Mesenteric fat pad (tissue), 1 donor: ENCODE measurements around the gene KRTAP10-9. TPM values are rescaled to one million over a fixed set of nuclear protein-coding genes. Genes with fewer than 3 reads are reported as not detected.
A peak's percentile ranks its signal among the peaks of the same experiment; 100 is the strongest.
"Not testable (repeated sequence)": the region's sequence is repeated elsewhere in the genome, so short reads cannot be mapped to it uniquely, and the experiment has no call there.

Experiments
- DNase-seq: peaks from one replicate; pipeline ENCODE4 v3.0.0-alpha.2; 2020; ENCODE audit warnings: low spot score
- total RNA-seq: library from RNA; stranded (reverse); fragmentation: NEBNext Ultra II Directional; extraction: Animal tissue kit (Norgen Biotek cat#: 25700); gene quantifications from one replicate; pipeline ENCODE4 v1.2.1, GENCODE V29; 2021
- donor health status: DM: yes; HTN: yes; CAD: no.

KRTAP10-9 gene
- total RNA-seq, 1 donor from 2014 or later, result not detected

DNA sequence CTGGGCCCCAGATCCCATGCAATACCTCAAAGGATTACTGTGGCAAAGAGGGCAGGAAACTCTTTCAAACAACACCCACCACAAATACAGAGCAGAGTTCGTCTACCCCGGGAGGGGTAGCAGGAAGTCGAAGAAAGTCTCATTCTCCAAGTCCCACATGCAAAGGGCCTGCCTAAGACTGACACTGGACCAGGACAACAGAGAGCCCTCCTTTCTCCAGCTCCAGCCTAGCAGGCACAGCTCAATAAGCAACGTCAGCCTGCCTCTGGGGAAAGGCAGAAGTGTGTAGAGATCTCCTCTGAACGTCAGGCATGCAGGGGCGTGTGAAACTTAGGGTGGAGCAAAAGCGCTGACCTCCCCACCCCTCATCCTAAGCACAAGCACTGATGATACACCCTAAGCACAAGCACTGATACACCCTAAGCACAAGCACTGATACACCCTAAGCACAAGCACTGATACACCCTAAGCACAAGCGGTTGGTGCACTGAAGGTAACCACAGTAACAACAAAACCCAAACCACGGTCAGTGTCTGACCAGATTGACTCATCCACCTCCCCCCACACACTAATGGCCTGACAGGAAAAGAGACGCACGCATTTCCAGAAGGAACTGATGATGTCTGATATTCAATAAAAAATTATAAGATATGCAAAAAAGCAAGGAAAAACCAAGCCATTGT, 32.2 kb downstream of the KRTAP10-9 start:
- DNase-seq, result no peak

DNA sequence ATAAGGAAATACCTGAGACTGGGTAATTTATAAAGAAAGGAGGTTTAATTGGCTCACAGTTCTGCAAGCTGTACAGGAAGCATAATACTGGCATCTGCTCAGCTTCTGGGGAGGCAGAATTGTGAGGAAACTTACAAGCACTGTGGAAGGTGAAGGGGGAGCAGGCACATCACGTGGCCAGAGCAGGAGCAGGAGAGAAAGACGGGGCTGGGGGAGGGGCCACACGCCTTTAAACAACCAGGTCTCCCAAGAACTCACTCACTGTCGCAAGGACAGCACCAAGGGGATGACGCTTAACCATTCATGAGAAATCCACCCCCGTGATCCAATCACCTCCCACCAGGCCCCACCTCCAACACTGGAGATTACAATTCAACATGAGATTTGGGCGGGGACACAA, 34.7 kb downstream of the KRTAP10-9 start:
- DNase-seq, result not testable (repeated sequence)

DNA sequence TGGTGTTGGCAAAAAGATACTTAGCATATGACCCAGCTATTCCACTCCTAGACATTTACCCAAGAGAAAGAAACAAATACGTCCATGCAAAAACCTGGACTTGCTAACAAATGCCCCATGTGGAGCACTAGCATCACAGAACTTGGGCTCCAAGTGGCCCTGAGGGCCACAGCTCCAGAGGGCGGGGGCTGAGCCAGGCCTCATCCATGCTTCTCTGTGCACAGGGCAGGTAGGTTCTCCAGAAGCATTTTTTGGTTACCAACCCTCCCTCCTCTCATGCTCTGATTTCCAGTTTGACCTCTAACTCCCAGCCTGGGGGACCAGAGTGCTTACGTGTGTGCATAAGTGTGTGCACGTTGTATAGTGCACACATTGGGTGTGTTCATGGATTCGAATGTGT, 37.8 kb downstream of the KRTAP10-9 start:
- no peak for DNase-seq

- no peak for DNase-seq
Measured at GRCh38 chr21:44666401-44667320, 39.8 kb downstream of the KRTAP10-9 start, which contains the start of gene KRTAP12-2. TSS of gene KRTAP12-2 (minus strand) at chr21:44666927. CDS start at chr21:44666886, 41 bp downstream.

GRCh38 chr21:44667612-44668011, 40.7 kb downstream of the KRTAP10-9 start:
- DNase-seq, result no peak

DNA sequence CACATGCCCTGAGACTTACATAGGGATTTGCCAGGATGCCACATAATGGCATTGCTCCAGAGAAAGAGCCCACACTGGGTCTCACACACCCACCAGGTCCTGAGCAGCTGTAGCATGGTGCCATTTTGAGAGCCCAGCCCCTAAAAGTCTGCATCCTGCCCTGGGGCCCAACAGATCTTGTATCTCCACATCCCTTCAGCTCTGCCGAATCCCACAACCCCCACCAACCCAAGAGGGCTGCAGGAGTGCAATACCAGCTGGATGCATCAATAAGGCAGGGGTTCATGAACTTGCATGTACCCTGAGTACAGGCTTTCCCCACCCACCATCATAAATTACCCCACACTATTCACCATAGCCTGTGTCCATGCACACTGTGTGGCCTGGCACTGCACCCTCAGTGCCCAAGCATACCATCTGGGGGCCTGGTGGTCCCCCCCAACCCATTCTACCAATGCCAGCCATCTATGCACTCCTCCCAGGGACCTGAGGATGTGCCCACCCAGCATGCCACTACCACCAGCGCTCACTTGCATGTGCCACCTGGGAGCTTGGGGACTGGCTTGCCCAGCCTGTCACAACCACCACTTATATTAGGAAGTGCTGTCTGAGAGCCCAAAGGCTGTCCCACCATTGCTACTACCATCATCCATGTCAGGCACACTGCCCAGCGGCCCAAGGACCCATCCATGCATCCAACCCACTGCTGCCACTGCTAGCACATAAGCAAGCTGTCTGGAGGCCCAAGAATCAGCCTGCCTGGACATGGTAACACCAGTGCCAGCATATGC, 43.9 kb downstream of the KRTAP10-9 start:
- DNase-seq, result no peak

GRCh38 chr21:44671911-44672310, 45.0 kb downstream of the KRTAP10-9 start:
- no peak for DNase-seq

DNA sequence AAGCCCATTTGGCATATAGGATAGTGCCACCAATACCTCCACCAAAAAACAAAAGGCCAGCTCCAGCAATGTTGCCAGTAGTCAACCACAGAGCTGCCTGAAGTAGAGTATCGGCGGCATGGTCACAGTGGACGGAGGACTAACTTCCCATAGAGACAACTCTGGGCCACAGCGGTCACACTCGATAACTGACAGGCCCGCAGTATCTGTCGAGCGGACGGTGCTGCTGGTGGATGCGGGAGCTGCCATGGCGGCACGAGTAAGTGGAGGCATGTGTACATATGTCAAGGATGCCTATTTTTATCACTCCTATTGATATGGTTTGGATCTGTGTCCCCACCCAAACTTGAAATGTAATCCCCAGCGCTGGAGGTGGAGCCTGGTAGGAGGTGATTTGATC, 51.0 kb downstream of the KRTAP10-9 start:
- peak; percentile 85 for DNase-seq

Other genes starting within 250 kb of the KRTAP10-9 start
- 3.8 TPM for gene LRRC3, start 171.6 kb upstream of the KRTAP10-9 start, total RNA-seq
- gene KRTAP10-1, start 86.9 kb upstream of the KRTAP10-9 start, total RNA-seq, result not detected
- gene KRTAP10-2, start 75.6 kb upstream of the KRTAP10-9 start, total RNA-seq, result not detected
- not detected for gene KRTAP10-3, start 68.3 kb upstream of the KRTAP10-9 start, total RNA-seq
- not detected for gene KRTAP10-4, start 53.4 kb upstream of the KRTAP10-9 start, total RNA-seq
- not detected for gene KRTAP10-5, start 46.5 kb upstream of the KRTAP10-9 start, total RNA-seq
- gene KRTAP10-6, start 34.6 kb upstream of the KRTAP10-9 start, total RNA-seq, result not detected
- not detected for gene KRTAP10-7, start 26.5 kb upstream of the KRTAP10-9 start, total RNA-seq
- gene KRTAP10-8, start 15.0 kb upstream of the KRTAP10-9 start, total RNA-seq, result not detected
- not detected for gene KRTAP10-10, start 10.3 kb downstream of the KRTAP10-9 start, total RNA-seq
- gene KRTAP10-11, start 19.3 kb downstream of the KRTAP10-9 start, total RNA-seq, result not detected
- gene KRTAP12-4, start 27.6 kb downstream of the KRTAP10-9 start, total RNA-seq, result not detected
- gene KRTAP12-3, start 30.8 kb downstream of the KRTAP10-9 start, total RNA-seq, result not detected
- not detected for gene KRTAP12-2, start 39.8 kb downstream of the KRTAP10-9 start, total RNA-seq
- gene KRTAP12-1, start 55.1 kb downstream of the KRTAP10-9 start, total RNA-seq, result not detected
- gene KRTAP10-12, start 70.1 kb downstream of the KRTAP10-9 start, total RNA-seq, result not detected
- gene TSPEAR, start 84.5 kb downstream of the KRTAP10-9 start, total RNA-seq, result not detected
- 123 TPM for gene UBE2G2, start 174.7 kb downstream of the KRTAP10-9 start, total RNA-seq
- 82.2 TPM for gene SUMO3, start 191.0 kb downstream of the KRTAP10-9 start, total RNA-seq
- 161 TPM for gene PTTG1IP, start 246.6 kb downstream of the KRTAP10-9 start, total RNA-seq